D721Med (cell line): Measurements from ENCODE around the gene GSTM5.
A peak's percentile ranks its signal among the peaks of the same experiment; 100 is the strongest.
"Not testable (repeated sequence)": the region's sequence is repeated elsewhere in the genome, so short reads cannot be mapped to it uniquely, and the experiment has no call there.

Experiments used
- DNase-seq: peaks from one replicate; pipeline ENCODE4 v3.0.0; 2011; ENCODE audit warnings: low spot score; ENCODE audit not compliant: insufficient read length
- FAIRE-seq: peaks from 2 replicates; lab custom pipeline; 2011; peaks lifted over from hg19 to GRCh38; lab: Jason Lieb, UNC
- TF ChIP-seq, protein P1 (sequence below): IDR thresholded peaks from 2 replicates; pipeline ENCODE4 v1.5.1; 2012; ENCODE audit warnings: mild to moderate bottlenecking, control low read depth; ENCODE audit not compliant: insufficient read depth; ENCODE audit errors: missing control alignments

The GSTM5 gene

DNA sequence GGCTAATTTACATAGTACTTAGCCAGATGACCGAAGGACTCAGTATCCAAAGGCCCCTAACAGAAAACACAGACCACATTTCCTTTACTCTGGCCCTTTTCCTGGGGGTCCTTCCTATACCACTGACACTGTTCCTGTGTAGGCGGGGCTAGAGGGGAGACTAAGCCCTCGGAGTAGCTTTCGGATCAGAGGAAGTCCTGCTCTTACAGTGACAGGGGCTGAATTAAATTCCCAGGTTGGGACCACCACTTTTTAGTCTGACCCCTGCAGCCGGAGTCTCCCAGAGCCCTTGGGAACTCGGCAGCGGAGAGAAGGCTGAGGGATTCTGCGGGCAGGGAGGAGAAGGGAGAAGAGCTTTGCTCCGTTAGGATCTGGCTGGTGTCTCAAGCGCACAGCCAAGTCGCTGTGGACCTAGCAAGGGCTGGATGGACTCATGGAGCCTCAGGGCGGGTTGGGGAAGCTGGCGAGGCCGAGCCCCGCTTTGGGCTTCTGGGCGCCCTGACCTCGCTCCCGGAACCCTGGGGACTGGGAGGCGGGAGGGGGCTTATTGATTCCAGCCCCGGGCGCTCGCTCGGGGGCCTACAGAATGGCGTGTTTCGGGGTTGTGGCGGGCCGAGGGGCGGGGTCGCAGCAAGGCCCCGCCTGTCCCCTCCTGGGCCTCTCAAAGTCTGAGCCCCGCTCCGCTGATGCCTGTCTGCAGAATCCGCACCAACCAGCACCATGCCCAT is at the start of gene GSTM5:
Gene GSTM5 (plus strand): TSS at position 659 of the 728 bp plus-strand sequence. CDS start 62 bp downstream, at position 721.
- DNase-seq, FAIRE-seq: not testable (repeated sequence)

- DNase-seq (no peak), FAIRE-seq (no peak)
- TF ChIP-seq, protein P1, sequence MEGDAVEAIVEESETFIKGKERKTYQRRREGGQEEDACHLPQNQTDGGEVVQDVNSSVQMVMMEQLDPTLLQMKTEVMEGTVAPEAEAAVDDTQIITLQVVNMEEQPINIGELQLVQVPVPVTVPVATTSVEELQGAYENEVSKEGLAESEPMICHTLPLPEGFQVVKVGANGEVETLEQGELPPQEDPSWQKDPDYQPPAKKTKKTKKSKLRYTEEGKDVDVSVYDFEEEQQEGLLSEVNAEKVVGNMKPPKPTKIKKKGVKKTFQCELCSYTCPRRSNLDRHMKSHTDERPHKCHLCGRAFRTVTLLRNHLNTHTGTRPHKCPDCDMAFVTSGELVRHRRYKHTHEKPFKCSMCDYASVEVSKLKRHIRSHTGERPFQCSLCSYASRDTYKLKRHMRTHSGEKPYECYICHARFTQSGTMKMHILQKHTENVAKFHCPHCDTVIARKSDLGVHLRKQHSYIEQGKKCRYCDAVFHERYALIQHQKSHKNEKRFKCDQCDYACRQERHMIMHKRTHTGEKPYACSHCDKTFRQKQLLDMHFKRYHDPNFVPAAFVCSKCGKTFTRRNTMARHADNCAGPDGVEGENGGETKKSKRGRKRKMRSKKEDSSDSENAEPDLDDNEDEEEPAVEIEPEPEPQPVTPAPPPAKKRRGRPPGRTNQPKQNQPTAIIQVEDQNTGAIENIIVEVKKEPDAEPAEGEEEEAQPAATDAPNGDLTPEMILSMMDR: no peak
Measured at GRCh38 chr1:109664671-109665070, 47.4 kb upstream of the GSTM5 start.

DNA sequence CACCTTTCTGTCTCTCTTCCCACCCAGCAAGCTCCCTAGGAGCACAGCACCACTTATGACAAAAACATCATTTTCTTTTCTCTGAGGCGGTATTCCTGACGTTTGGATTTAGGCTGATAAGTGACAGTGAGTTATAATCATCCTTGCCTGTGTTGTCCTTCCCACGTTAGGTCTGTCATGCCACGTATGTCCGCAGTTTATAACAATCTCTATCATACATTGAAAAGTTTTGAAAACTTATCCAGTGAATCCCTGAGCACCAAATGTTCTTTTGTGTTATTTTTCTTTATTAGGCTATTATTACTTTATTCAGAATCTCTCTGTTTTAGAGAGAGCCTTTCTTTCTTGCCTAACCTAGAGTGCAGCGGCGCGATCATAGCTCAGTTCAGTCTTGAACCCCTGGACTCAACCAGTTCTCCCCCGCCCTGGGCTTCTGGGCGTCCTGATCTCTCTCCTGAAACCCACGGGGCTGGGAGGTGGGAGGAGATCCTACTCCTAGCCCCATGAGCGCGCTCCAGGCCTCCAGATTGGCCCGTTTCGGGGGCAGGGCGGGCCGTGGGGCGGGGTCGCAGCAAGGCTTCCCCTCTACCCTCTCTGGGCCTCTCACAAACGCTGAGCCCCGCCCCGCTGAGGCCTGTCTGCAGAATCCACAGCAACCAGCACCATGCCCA is 44.5 kb upstream of the GSTM5 start, which contains the start of gene GSTM2:
Gene GSTM2 (plus strand): TSS at position 606 of the 671 bp plus-strand sequence. CDS start 59 bp downstream, at position 665.
- peak; percentile 50 for DNase-seq
- no peak for FAIRE-seq
- TF ChIP-seq, protein P1: no peak

- TF ChIP-seq, protein P1: no peak
- DNase-seq (no peak), FAIRE-seq (no peak)
Measured at GRCh38 chr1:109668123-109668775, 43.8 kb upstream of the GSTM5 start.

GRCh38 chr1:109669246-109669948 is 42.7 kb upstream of the GSTM5 start:
- FAIRE-seq (no peak), DNase-seq (no peak)
- TF ChIP-seq, protein P1: no peak

GRCh38 chr1:109669949-109670302 is 42.1 kb upstream of the GSTM5 start:
- FAIRE-seq, DNase-seq: not testable (repeated sequence)

DNA sequence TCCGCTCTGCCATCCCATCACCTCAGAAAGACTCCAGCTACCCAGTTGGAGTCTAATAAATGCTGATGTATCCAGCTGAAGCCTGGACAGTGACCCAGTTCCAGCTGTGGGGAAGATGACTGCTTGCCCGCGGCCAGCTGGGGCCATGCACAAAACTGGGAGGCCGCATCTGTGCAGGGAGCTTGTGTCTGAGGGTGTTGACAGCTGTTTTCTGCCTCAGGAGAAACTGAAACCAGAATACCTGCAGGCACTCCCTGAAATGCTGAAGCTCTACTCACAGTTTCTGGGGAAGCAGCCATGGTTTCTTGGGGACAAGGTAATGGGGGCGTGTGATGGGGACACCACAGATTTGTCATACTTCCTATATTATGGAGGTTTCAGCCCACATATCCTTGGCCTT is 41.0 kb upstream of the GSTM5 start:
- FAIRE-seq: no peak
- no peak for DNase-seq
- TF ChIP-seq, protein P1: no peak

DNA sequence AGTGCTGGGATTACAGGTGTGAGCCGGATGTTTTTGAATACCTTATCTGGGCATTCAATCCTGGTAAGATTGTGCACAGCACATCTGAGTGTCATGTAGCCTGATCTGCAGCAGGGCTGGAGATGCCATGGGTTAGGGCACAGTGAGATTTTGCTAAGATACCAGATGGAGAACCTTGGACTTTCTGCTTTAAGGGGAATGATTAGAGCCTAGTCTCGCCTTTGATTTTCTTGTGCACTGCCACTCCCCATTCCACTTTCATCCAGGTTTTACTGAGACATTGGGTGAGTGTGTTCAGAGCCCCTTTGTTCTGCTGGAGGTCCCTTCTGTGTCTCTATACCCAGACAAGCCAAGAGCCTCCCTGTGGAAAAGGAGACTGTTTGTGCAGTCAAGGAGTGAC is 38.2 kb upstream of the GSTM5 start:
- DNase-seq, FAIRE-seq: not testable (repeated sequence)

GRCh38 chr1:109676683-109677381 is 35.2 kb upstream of the GSTM5 start:
- not testable (repeated sequence) for FAIRE-seq, DNase-seq
